GM18511 (cell line): ENCODE measurements around the gene SLC6A6.

Source experiments
- ATAC-seq: cut with Tn5 transposase; IDR thresholded peaks from one replicate; pipeline ENCODE4 v1.9.1; 2021; ENCODE audit warnings: mild to moderate bottlenecking, moderate library complexity; ENCODE audit not compliant: unreplicated experiment

Gene SLC6A6

GRCh38 chr3:14481646-14482036 lies 79.2 kb downstream of the SLC6A6 start:
- ATAC-seq, result no peak

GRCh38 chr3:14482271-14482721 lies 79.9 kb downstream of the SLC6A6 start:
- no peak for ATAC-seq

- ATAC-seq, result no peak
These were observed 80.9 kb downstream of the SLC6A6 start for GRCh38 chr3:14483286-14483685.

GRCh38 chr3:14484741-14485140 lies 82.3 kb downstream of the SLC6A6 start:
- no peak for ATAC-seq

GRCh38 chr3:14485981-14486380 lies 83.6 kb downstream of the SLC6A6 start:
- no peak for ATAC-seq

GRCh38 chr3:14486460-14486859 lies 84.1 kb downstream of the SLC6A6 start:
- no peak for ATAC-seq

GRCh38 chr3:14487086-14487485 lies 84.7 kb downstream of the SLC6A6 start:
- no peak for ATAC-seq

GRCh38 chr3:14487821-14488220 lies 85.4 kb downstream of the SLC6A6 start:
- no peak for ATAC-seq

- ATAC-seq, result no peak
These were observed 86.1 kb downstream of the SLC6A6 start for GRCh38 chr3:14488286-14489041.

- ATAC-seq, result no peak
These were observed 87.2 kb downstream of the SLC6A6 start for GRCh38 chr3:14489641-14490040.

GRCh38 chr3:14490255-14490654 lies 87.8 kb downstream of the SLC6A6 start:
- no peak for ATAC-seq

- no peak for ATAC-seq
These were observed 88.4 kb downstream of the SLC6A6 start for GRCh38 chr3:14490831-14491230.

GRCh38 chr3:14491396-14492190 lies 89.2 kb downstream of the SLC6A6 start:
- no peak for ATAC-seq

- ATAC-seq, result no peak
These were observed 90.8 kb downstream of the SLC6A6 start for GRCh38 chr3:14492948-14493881.

GRCh38 chr3:14494279-14494972 lies 92.0 kb downstream of the SLC6A6 start:
- no peak for ATAC-seq

GRCh38 chr3:14494973-14495300 lies 92.5 kb downstream of the SLC6A6 start:
- no peak for ATAC-seq

GRCh38 chr3:14496351-14496750 lies 93.9 kb downstream of the SLC6A6 start:
- no peak for ATAC-seq

- no peak for ATAC-seq
These were observed 94.9 kb downstream of the SLC6A6 start for GRCh38 chr3:14497321-14497720.

- ATAC-seq, result no peak
These were observed 100.1 kb downstream of the SLC6A6 start for GRCh38 chr3:14502472-14502871.

GRCh38 chr3:14503033-14503705 lies 100.8 kb downstream of the SLC6A6 start:
- ATAC-seq, result no peak
